ENCODE results near the gene PSD4.

Gene PSD4

DNA sequence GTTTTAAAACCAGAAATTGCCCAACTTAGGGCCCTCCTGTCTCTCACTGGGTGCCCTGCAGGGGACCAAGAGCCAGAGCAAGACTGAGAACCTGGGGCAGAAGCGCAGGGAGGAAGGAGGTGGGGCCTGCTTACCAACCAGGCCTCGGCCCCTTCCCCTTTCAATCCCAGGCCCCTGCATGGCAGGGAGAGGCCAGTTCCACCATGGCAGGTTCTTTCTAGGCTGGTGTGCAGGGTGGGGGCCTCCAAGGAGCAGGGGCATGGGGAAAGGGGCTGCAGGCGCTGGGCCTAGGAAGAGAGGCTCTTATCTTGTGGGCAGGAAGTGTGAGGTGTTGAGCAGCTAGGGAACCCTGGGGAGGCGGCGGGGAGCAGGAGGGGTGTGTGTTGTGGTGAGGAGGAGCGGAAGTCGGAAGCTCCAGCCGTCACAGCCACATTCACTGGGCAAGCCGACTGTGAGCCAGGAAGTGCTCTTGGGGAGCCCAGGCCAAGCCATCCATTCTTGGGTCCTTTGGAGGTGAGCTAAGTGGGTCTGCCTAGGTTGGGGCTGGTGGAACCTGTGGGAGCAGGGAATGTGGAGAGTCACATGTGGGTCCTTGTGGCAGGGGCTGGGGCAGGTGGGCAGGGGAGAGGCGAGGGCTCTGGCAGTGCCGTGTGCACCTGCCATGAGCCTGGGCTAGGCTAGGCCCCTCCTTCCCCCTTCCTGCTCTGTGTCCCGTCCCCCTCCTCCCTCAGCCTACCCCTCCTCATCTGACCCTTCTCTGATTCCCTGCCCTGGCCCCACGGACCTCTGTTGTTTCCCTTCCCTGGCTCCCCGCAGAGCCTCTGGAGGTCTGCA, at the start of gene PSD4:
Gene PSD4, plus strand, starts transcription at position 430 of the 834 bp plus-strand sequence. CDS start 8,486 bp downstream, outside the sequence.
- DNase-seq: peak; percentile 88

DNA sequence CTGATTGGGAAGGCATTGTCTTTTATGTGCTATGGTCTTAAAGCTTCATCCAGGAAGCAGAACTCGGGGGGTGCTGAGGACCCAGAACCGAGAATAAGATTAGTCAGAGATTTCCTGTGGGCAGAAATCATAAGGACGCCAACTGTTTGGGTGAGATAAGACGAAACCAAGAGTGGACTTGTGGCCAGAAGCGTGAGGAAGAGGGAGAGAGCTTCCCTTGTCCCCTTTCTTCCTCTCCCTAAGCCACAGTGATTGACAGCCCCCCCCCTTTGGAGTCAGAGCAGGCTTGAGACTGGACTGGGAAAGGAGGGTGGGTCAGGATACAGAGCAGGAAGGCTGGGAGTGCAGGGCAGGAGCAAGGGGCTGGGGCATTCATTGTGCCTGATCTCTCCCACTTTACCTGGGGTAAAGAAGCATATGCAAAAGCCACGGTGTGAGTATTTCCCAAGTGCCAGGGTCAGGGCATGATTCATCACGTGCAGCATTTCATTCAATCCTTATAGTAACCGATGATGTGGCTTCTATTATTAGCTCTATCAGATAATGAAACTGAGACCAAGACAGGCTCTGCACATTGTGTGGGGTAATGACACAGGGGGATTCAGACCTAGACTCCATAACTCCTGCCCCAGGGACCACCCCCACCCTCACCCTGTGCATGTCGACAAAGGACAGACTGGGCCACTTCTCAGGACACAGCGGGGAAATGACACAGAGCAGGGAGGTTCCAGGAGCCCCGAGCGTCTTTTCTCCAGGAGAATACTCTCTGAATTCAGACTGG, 49.4 kb upstream of the PSD4 start:
- DNase-seq: no peak

DNA sequence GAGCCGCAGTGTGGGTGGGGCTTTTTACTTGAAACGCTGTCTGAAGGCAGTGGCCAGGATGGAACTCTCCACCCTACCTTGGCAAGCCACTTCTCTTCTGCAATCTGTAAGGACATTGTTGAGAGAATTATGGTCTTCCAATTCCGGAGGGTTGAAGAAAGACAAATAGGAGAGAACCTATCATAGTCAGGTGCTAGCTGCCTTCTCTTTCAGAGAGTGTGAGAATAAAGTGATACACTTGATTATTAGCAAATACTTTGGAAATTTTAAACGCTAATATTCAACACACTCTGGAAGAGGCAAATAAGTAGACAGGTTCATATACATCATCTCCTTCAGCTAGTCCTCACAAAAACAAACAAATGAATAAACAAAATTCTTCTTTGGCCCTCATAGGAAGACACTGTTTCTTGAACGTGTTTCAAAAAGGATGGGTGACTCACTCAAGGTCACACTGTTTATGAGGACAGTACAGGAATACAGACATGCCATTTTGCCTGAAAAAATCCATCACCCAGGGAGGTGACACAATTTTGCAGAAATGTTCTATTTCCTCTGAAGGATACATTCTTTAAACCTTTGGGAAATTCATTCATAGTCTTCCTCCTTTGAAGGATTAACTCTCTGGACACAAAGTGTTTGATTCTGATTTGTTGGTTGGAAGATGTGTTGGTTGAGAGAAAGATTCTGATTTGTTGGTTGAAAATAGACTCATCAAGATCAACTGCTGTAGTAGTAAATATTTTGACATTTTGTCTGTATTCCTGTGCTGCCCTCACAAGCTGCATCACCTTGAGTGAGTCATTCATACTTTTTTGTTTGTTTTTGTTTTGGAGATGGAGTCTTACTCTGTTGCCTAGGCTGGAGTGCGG, 48.6 kb upstream of the PSD4 start:
- no peak for DNase-seq

GRCh38 chr2:113126845-113127645, 46.7 kb upstream of the PSD4 start, which contains the start of gene IL1RN:
Gene IL1RN, plus strand, starts transcription at chr2:113127598. Its CDS starts 27 bp downstream, at chr2:113127625.
- no peak for DNase-seq

DNA sequence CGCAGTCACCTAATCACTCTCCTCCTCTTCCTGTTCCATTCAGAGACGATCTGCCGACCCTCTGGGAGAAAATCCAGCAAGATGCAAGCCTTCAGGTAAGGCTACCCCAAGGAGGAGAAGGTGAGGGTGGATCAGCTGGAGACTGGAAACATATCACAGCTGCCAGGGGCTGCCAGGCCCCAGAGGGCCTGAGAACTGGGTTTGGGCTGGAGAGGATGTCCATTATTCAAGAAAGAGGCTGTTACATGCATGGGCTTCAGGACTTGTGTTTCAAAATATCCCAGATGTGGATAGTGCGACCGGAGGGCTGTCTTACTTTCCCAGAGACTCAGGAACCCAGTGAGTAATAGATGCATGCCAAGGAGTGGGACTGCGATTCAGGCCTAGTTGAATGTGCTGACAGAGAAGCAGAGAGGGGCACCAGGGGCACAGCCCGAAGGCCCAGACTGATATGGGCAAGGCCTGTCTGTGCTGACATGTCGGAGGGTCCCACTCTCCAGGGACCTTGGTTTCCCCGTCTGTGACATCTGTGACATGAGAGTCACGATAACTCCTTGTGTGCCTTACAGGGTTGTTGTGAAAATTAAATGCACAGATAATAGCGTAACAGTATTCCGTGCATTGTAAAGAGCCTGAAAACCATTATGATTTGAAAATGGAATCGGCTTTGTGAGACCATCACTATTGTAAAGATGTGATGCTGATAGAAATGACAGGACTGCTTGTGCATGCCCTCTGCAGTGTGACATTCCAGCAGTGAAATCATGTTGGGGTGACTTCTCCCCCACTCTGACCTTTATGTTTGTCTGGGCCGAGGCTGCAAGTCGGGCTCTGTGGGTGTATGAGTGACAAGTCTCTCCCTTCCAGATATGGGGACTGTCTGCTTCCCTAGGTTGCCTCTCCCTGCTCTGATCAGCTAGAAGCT, 45.9 kb upstream of the PSD4 start:
- no peak for DNase-seq

GRCh38 chr2:113129519-113130078, 44.2 kb upstream of the PSD4 start:
- DNase-seq: no peak

DNA sequence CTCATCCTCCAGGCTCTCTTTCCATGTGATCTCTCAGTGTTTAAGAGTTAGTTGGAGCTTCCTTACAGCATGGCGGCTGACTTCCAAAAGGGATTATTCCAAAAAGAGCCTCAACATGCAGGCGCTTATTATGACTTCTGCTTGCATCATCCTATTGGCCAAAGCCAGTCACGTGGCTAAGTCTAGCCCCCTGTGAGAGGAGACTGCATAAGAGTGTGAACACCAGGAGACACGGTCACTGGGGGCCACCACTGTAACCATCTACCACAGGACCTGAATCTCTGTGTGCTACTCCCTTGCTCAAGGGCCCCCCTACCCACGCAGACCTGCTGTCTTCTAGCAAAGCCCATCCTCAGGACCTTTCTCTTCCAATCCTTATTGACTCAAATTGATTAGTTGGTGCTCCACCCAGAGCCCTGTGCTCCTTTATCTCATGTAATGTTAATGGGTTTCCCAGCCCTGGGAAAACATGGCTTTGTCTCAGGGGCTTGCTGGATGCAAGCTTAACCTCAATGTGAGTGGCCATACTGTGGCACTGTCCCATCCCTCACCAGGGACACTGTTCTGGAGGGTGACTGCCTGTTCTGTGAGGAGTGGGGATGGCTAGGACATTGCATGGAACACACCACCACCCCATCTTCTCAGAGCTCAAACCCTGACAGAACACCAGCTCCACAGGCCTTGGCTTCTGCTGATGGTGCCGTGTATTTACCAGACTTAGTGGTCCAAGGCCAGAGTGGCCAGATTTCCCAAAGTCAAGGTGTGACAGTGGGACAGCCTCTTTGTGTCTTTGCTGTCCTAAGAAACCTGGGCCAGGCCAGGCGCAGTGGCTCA, 42.2 kb upstream of the PSD4 start:
- no peak for DNase-seq

- DNase-seq: no peak
These were observed 41.3 kb upstream of the PSD4 start for GRCh38 chr2:113132414-113133021.

DNA sequence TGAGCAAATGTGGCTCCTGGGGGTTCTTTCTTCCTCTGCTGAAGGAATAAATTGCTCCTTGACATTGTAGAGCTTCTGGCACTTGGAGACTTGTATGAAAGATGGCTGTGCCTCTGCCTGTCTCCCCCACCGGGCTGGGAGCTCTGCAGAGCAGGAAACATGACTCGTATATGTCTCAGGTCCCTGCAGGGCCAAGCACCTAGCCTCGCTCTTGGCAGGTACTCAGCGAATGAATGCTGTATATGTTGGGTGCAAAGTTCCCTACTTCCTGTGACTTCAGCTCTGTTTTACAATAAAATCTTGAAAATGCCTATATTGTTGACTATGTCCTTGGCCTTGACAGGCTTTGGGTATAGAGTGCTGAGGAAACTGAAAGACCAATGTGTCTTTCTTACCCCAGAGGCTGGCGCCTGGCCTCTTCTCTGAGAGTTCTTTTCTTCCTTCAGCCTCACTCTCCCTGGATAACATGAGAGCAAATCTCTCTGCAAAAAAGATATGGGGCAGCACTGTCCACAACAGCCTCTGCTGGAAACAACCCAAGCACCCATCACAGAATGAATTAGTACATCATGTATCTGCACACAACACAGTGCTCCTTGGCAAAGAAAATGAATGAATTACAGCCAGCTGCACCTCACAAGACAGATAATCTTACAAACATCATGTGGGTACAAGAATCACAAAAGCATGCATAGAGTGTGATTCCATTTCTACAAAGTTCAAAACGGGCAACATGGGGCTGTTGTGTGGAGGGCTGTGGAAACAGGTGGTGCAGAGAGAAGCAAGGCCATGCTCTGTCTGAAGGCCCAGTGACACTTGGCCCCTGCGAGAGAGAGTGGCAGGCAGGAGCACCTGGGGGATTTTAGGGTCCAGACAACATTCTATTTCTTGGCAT, 39.8 kb upstream of the PSD4 start:
- DNase-seq: no peak

DNA sequence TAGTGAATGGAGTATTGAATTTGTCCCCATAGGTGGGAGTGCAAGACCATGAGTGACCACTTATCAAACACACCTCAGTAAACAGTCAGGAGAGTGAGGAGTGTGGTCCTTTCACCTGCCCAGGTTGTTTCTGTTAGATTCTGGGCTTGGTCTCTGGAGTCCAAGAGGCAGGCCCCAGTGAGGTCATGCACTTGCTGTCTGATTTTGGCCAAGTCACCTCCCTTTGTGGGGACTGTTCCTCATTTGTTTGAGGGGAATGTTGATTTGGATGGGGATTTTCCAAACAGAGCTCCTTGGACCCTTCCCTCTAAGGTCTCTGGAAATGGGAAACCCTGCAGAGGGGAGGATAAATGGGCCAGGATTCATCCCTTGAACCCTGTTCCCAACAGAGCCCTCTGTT, 39.1 kb upstream of the PSD4 start:
- no peak for DNase-seq

GRCh38 chr2:113135317-113135716, 38.5 kb upstream of the PSD4 start:
- no peak for DNase-seq

- peak; percentile 51 for DNase-seq
These were observed 36.7 kb upstream of the PSD4 start for GRCh38 chr2:113136828-113137775.

- no peak for DNase-seq
These were observed 35.9 kb upstream of the PSD4 start for GRCh38 chr2:113137827-113138226.

- DNase-seq: peak; percentile 82
These were observed 35.1 kb upstream of the PSD4 start for GRCh38 chr2:113138428-113139322.

DNA sequence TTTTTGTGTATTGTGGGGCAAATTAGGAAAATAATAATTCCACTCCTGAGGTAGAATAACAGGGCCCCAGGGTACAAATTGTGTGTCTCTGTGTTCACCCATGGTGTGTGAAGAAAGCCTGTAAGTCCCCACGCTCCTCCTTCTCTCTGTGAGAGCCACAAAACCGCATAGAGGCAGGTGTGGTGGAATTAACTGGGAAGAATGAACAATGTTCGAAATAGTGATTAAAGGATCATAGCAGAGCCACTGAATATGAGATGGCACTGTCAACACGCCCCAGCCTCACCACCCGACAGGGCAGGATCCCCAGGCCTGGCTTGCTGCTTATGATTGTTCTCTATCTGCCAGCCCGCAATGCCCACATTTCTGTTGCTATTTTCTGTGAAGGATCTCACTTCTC, 32.3 kb upstream of the PSD4 start:
- DNase-seq: no peak

GRCh38 chr2:113142290-113142689, 31.5 kb upstream of the PSD4 start:
- no peak for DNase-seq

Measured in RPMI8226 (cell line).